Dendritic cell treated with granulocyte-macrophage colony-stimulating factor and Interleukin-4, amounts not matched to agents 40 ng/mL and 50 ng/mL, for 4 days (primary cell): ENCODE results near the gene SMPD4.
A peak's percentile ranks its signal among the peaks of the same experiment; 100 is the strongest.
"Not testable (repeated sequence)": the region's sequence is repeated elsewhere in the genome, so short reads cannot be mapped to it uniquely, and the experiment has no call there.

Experiments
- H3K27ac Mint-ChIP-seq: one replicate; pipeline ENCODE4 v1.8.0; 2022; ENCODE audit warnings: mild to moderate bottlenecking, mixed read lengths
- H3K27me3 Mint-ChIP-seq: one replicate; pipeline ENCODE4 v1.8.0; 2022; ENCODE audit warnings: mild to moderate bottlenecking, mixed read lengths
- H3K36me3 Mint-ChIP-seq: one replicate; pipeline ENCODE4 v1.8.0; 2022; ENCODE audit warnings: low read depth, mixed read lengths
- H3K4me1 Mint-ChIP-seq: one replicate; pipeline ENCODE4 v1.8.0; 2022; ENCODE audit warnings: low read depth, mixed read lengths
- H3K4me3 Mint-ChIP-seq: one replicate; pipeline ENCODE4 v1.8.0; 2022; ENCODE audit warnings: mild to moderate bottlenecking, moderate library complexity, mixed read lengths
- H3K9me3 Mint-ChIP-seq: one replicate; pipeline ENCODE4 v1.8.0; 2022; ENCODE audit warnings: mixed read lengths
- intact Hi-C: fragments of 100-400 bp; cut with micrococcal nuclease; formaldehyde crosslinking; loops from one replicate; pipeline ENCODE4 v1.15.0; 2022

The SMPD4 gene

DNA sequence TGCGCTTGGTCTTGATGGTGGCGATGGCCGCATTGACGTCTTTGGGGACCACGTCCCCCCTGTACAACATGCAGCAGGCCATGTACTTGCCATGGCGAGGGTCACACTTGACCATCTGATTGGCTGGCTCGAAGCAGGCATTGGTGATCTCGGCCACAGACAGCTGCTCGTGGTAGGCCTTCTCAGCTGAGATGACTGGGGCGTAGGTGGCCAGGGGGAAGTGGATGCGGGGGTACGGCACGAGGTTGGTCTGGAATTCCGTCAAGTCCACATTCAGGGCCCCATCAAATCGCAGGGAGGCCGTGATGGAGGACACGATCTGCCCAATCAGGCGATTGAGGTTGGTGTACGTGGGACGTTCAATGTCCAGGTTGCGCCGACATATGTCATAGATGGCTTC is 12.4 kb upstream of the SMPD4 start:
- H3K36me3 Mint-ChIP-seq = peaks cover 19% of the 10 kb centered on the region
- H3K27ac Mint-ChIP-seq, intact Hi-C loops, H3K27me3 Mint-ChIP-seq, H3K4me1 Mint-ChIP-seq, H3K9me3 Mint-ChIP-seq, H3K4me3 Mint-ChIP-seq: not testable (repeated sequence)

DNA sequence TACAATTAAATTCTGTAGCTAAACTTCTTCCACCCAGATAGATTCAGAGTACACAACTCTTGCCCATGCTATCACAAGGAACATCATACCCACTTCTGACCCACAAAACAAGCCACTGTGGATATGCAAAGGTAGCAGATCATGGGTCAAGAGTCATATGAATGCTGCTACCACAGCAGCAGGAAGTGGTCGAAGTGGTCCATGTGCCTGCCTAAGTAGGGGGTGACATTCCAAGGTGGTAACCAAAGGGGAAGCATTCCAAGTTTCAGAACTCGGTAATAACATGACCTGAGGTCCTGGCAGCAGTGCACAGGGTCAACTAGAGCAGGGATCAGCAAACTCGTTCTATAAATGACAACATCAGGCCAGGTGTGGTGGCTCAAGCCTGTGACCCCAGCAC is 11.0 kb upstream of the SMPD4 start:
- H3K27me3 Mint-ChIP-seq, H3K4me1 Mint-ChIP-seq, H3K4me3 Mint-ChIP-seq, H3K27ac Mint-ChIP-seq, intact Hi-C loops, H3K9me3 Mint-ChIP-seq: not testable (repeated sequence)
- H3K36me3 Mint-ChIP-seq = peaks cover 30% of the 10 kb centered on the region

DNA sequence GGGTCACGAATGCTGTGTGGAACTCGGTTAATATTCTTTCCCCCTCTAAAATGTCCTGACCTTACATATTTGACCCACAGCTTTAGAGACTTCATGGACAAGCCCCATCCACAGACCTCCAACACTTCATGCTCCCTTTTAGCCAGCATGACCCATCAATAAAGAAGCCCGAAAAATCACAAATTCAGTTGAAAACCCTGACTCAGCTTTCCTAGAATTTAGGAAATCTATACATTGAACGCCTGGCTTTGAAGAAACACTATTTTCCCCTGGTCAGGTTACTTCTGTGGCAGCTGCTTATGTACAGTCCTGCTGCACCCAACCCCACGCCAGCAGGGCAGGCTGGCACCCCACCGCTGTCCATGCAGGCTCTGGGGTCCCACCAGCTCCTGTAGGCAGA is 9.9 kb upstream of the SMPD4 start:
- peaks cover 30% of the 10 kb centered on the region for H3K36me3 Mint-ChIP-seq
- H3K4me3 Mint-ChIP-seq, H3K4me1 Mint-ChIP-seq, H3K27me3 Mint-ChIP-seq, H3K9me3 Mint-ChIP-seq, H3K27ac Mint-ChIP-seq, intact Hi-C loops: not testable (repeated sequence)

DNA sequence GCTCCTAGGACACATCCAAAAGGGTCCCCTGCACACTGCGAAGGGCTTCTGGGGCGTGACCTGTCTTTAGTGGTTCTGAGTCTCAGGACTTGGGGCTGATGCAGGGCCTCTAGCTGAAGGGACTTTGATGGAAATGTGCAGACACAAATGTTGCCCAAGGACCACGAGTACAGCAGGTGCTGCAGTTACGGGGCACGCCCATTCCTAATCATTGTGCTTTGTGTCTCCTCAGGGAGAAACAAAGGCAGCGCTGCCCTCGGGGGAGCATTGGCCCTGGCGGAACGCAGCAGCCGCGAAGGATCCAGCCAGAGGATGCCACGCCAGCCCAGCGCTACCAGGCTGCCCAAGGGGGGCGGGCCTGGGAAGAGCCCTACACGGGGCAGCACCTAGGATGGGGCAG is 8.8 kb upstream of the SMPD4 start:
- H3K9me3 Mint-ChIP-seq = no peaks in the 10 kb centered on the region
- H3K4me3 Mint-ChIP-seq = no peak overlapping the region
- intact Hi-C loops = no loop called here
- no peaks in the 10 kb centered on the region for H3K27me3 Mint-ChIP-seq
- H3K27ac Mint-ChIP-seq = no peak overlapping the region
- peaks cover 36% of the 10 kb centered on the region for H3K36me3 Mint-ChIP-seq
- H3K4me1 Mint-ChIP-seq = no peaks in the 10 kb centered on the region

DNA sequence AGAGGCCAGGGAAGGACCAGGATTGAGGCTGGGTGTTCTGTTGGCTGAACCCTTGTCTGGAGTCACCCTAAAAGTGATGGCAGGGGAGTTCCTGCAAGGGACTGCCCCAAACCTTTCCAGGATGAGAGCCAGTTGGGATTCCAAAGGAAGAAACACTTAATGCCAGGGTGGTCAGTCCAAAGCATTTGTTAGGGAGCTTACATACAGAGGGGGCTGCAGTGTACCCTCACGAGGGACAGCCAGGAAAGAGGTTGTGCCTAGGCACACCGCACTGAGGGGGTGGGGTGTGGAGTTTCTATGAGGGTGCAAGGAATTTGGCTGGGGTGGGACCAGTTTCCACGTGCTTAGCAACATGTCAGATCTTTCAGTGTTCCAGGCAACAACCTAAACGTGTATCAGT is 7.6 kb upstream of the SMPD4 start:
- H3K27ac Mint-ChIP-seq, intact Hi-C loops, H3K4me3 Mint-ChIP-seq, H3K27me3 Mint-ChIP-seq, H3K4me1 Mint-ChIP-seq, H3K9me3 Mint-ChIP-seq: not testable (repeated sequence)
- H3K36me3 Mint-ChIP-seq = peaks cover 37% of the 10 kb centered on the region

DNA sequence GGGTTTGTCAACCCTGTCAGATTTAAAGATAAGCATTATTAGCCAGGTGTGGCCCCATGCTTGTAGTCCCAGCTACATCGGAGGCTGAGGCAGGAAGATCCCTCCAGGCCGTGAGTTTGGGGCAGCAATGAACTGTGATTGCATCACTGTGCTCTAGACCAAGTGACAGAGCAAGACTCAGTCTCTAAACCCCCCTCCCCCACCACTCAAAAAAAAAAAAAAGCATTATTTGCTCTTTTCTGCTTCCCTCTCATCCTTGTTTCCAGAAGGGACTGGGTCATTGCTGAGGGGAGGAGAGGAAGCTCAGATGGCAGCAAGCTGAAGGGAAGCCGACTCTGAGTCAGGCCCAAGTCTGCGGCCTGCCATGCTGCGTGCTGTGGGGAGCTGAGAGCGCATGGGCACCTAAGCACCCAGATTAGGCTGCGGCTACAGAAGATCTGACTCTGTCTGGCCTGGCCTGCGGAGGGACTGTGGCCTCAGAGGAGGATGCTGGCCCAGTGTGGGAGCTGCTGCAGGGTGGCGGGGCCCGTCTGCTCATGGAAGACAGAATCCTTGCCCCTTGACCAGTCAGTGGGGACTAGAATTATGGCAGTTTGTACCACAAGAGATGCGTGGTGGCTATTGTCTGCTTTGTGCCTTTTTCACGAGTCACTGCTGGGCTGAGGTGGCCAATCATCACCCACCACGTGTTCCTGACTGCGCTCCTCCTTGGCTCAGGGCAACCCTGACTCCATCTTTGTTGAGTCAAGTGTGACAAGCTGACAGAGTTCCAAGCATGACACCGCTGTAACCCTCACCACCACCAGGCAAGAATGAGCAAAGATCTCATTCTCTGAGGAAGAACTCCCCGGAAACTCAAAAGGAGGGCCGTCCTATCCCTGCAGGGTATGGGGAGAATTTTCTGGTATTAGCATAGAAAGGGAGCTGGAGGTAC is 6.7 kb upstream of the SMPD4 start:
- H3K4me3 Mint-ChIP-seq, H3K27ac Mint-ChIP-seq, H3K27me3 Mint-ChIP-seq, intact Hi-C loops, H3K9me3 Mint-ChIP-seq: not testable (repeated sequence)
- H3K36me3 Mint-ChIP-seq = peaks cover 41% of the 10 kb centered on the region
- H3K4me1 Mint-ChIP-seq = peaks cover 14% of the 10 kb centered on the region

DNA sequence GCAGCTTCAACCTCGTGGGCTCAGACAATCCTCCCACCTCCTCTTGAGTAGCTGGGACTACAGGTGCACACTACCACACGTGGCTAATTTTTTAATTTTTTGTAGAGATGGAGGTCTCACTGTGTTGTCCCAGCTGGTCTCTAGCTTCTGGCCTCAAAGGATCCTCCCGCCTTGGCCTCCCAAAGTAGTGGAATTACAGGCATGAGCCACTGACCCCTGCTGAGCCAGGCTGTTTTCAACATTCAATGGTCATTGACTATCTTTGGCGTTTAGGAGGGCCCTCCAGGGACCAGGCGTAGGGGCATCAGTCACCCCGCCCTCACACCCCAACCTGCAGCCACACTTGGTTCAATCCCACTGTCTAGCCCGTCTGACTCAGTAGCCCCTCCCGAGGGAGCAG is 5.9 kb upstream of the SMPD4 start:
- Mint-ChIP-seq H3K9me3 (no peaks in the 10 kb centered on the region), H3K4me1 (peaks cover 18% of the 10 kb centered on the region), H3K4me3 (no peak overlapping the region), H3K27ac (no peak overlapping the region), H3K36me3 (peaks cover 41% of the 10 kb centered on the region), H3K27me3 (no peaks in the 10 kb centered on the region)
- intact Hi-C loops = no loop called here

DNA sequence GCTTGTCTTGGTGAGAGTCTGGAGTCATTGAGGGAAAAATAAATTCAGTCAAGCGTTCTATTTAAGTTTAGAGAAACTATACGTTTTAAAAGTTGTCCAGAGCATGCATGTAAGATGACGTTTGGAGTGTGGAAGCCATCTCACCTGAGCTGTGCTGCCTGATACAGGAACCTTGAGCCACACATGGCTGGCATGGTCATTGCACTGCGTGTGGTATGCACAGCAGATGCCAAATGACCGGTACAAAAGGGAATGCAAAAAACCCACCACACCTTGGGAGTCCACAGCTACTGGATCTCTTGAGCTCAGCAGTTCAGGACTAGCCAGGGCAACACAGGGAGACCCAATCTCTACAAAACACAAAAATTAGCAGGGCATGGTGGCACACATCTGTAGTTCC is 5.0 kb upstream of the SMPD4 start:
- Mint-ChIP-seq H3K9me3 (no peaks in the 10 kb centered on the region), H3K27ac (no peak overlapping the region), H3K36me3 (peaks cover 36% of the 10 kb centered on the region), H3K27me3 (no peaks in the 10 kb centered on the region), H3K4me3 (no peak overlapping the region), H3K4me1 (peaks cover 18% of the 10 kb centered on the region)
- intact Hi-C loops = no loop called here

DNA sequence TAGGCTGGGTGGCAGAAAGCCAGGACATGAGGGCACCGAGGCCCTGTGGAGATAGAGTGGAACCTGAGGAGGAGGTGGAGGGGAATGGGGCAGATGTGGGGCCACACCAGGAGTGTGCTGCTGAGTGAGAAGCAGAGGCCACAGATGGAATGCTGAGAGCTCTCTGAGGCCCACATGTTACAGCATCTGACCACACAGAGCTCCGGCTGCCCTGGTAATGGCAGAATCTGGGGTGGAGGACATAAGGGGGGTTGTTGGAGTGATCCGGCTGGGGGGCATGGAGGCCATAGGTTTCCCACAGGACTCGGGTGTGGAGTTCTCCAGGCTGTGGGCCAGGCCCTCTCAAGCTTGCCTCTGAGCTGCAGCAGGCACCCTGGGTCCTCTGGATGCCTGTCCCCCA is 4.5 kb upstream of the SMPD4 start:
- Mint-ChIP-seq H3K27me3 (no peaks in the 10 kb centered on the region), H3K4me1 (peaks cover 21% of the 10 kb centered on the region), H3K9me3 (no peaks in the 10 kb centered on the region), H3K27ac (no peak overlapping the region), H3K4me3 (no peak overlapping the region), H3K36me3 (peaks cover 36% of the 10 kb centered on the region)
- intact Hi-C loops = no loop called here

DNA sequence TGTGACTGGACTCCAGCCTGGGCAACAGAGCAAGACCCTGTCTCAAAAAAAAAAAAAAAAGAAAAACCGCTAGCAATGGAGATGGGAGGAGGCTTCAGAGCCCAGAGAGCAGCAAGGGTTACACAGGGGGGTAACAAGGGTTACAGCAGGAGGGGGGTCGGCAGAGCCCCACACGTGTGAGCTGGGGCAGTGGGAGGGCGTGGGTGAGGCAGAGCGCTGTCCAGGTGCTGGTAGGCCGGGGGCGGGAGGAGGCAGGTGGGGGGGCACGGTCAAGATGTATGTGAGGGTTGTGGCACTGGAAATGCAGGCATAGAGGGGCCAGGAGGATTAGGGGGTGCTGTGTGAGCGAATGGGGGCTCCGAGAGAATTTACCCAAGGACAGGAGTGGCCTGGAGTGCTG is 4.0 kb upstream of the SMPD4 start:
- intact Hi-C loops = no loop called here
- peaks cover 32% of the 10 kb centered on the region for H3K36me3 Mint-ChIP-seq
- H3K4me3 Mint-ChIP-seq = no peak overlapping the region
- H3K4me1 Mint-ChIP-seq = peaks cover 25% of the 10 kb centered on the region
- no peak overlapping the region for H3K27ac Mint-ChIP-seq
- H3K9me3 Mint-ChIP-seq = no peaks in the 10 kb centered on the region
- no peaks in the 10 kb centered on the region for H3K27me3 Mint-ChIP-seq

DNA sequence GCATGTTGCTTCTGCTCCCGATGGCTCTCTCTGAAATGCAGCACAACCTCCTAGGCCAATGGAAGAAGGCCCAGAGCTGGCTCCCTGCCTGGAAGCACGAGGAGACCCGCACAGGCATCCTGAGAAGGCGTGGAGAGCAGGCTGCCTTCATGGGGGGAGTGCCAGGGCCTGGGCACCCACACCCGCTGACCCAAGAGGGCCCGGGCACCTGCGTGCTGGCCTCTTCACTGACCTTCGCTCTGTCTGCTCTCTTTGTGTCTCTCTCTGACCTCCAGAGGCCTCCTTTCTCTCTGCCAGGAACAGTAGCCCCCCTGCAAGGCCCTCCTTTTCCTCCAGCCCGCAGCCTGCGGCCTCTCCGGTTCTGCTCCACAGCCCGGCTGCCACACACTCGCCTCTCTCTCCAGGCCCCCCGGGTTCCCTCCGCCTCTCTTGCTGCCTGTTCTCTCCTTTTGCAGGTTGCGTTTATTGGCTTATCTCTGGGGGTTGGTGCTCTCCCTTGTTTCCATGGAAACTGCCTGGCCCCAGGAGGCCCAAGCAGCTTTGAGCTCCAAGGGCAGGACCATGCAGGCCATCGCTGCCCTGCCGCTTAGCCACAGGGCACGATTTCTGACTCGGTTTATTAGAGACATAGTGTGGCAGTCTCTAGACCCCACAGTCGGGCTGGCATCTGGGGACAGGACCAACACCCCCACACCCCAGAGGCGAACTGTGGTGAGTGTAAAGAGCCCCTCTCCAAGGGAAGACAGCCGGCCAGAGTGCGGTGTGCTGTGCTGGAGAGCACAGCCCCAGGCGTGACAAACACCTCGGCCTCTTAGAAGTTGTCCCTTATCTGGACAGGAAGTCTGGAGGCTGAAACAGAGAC is 2.3 kb upstream of the SMPD4 start:
- intact Hi-C loops = loop anchor here (5.0 kb wide), 1 partner anchor 174 kb away; the partner anchor contains the start of gene PTPN18
- Mint-ChIP-seq H3K9me3 (no peaks in the 10 kb centered on the region), H3K27me3 (no peaks in the 10 kb centered on the region), H3K4me3 (peak overlapping the region; percentile 39), H3K27ac (peak overlapping the region; percentile 65), H3K4me1 (peaks cover 34% of the 10 kb centered on the region), H3K36me3 (peaks cover 38% of the 10 kb centered on the region)

DNA sequence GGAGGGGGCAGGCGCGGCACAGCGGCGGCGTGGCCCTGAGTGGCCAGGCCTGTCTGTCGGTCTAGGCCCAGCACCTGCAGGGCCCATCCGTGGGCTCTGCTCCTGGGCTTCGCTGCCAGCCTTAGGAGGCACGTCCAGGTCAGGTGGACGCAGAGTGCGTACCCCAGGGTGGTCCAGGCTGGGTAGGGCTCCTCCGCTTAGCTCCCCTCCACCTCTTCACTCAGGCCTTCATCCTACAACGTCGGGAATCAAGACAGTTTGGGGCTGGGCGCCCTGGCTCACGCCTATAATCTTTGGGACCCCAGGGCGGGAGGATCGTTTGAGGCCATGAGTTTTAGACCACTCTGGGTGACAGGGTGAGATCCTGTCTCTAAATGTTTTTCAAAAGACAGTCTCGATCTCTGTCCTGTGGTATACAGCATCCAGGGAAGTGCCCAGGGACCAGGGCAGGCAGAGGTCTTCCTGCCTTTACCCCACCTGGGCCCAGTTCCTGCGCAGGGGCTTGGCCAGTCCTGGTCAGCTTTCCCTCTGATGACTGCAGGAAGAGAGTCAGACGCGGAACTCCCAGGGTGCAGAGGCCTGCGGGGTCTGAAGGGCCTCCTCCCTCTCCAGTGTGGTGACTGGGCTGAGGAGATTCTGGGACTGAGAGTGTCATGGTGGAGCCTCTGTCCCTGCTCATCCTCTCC is 1.6 kb upstream of the SMPD4 start:
- not testable (repeated sequence) for H3K27me3 Mint-ChIP-seq, H3K9me3 Mint-ChIP-seq
- Mint-ChIP-seq H3K36me3 (peaks cover 36% of the 10 kb centered on the region), H3K4me1 (peaks cover 34% of the 10 kb centered on the region), H3K4me3 (peak overlapping the region; percentile 60), H3K27ac (peak overlapping the region; percentile 65)
- intact Hi-C loops = loop anchor here (5.0 kb wide), 1 partner anchor 174 kb away; the partner anchor contains the start of gene PTPN18

DNA sequence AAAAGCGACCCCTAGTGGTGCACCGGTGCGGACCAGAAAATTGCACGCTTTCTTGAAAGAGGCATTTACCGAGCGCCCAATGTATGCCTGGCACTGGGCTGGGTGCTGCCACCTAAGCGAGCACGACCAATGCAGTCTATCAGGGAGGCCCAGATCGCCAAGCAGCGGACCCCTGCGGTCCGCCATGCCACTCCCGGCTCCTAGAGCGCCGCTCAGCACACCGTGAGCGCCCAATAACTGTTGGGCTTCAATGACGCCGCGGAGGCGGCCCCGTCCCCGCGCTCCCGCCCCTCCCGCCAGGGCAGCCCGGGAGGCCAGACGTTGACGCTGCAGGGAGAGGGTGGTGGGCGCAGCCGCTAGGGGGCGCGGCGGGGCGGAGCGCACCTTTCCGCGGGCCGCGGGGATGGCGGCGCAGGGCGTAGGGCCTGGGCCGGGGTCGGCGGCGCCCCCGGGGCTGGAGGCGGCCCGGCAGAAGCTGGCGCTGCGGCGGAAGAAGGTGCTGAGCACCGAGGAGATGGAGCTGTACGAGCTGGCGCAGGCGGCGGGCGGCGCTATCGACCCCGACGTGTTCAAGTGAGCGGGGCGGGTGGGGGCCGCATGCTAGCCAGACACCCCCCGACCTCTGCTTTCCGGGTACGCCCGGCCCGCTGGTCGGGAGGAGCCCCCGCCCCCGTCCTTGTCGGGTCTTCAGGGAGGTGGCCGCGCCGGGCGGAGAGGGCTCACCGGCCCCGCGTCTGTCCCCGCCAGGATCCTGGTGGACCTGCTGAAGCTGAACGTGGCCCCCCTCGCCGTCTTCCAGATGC is 679 bp upstream of the SMPD4 start, which contains the start of gene MZT2B:
Gene MZT2B, plus strand, starts transcription at position 383 of the 803 bp plus-strand sequence. Its CDS starts 21 bp downstream, at position 404.
- intact Hi-C loops = loop anchor here (1.0 to 5.0 kb wide), 2 partner anchors 160 to 175 kb away; partner anchors contain the start of genes IMP4 and PTPN18
- peaks cover 33% of the 10 kb centered on the region for H3K36me3 Mint-ChIP-seq
- peak within 1 kb of the TSS; percentile 90 for H3K27ac Mint-ChIP-seq
- H3K4me3 Mint-ChIP-seq = peak within 1 kb of the TSS; percentile 90
- H3K4me1 Mint-ChIP-seq = peaks cover 38% of the 10 kb centered on the region
- H3K9me3 Mint-ChIP-seq, H3K27me3 Mint-ChIP-seq: not testable (repeated sequence)
